OCI-LY1 (cell line): ENCODE measurements around the gene POLE.

Experiments used
- H2AFZ ChIP-seq: fragments of 200-600 bp; sonication (generic), shearing (Covaris generic); 2 replicates; pipeline ENCODE4 v1.6.0; 2014; ENCODE audit warnings: antibody characterized with exemption, mild to moderate bottlenecking, low read length
- H3F3A ChIP-seq: fragments of 200-600 bp; sonication (generic), shearing (Covaris generic); 2 replicates; pipeline ENCODE4 v1.6.0; 2014; ENCODE audit warnings: mild to moderate bottlenecking, antibody characterized with exemption, low read length, moderate library complexity; ENCODE audit not compliant: insufficient read depth
- H3K27ac ChIP-seq: fragments of 200-600 bp; sonication (generic); 2 replicates; pipeline ENCODE4 v1.5.1; 2014; ENCODE audit warnings: low read length, mixed run types, mild to moderate bottlenecking, low read depth; ENCODE audit not compliant: poor library complexity, severe bottlenecking
- H3K27me3 ChIP-seq: fragments of 200-600 bp; sonication (generic); 2 replicates; pipeline ENCODE4 v1.6.0; 2014; ENCODE audit warnings: antibody characterized with exemption, mild to moderate bottlenecking, low read length, moderate library complexity; ENCODE audit not compliant: insufficient read depth
- H3K36me3 ChIP-seq: fragments of 200-600 bp; sonication (generic); 2 replicates; pipeline ENCODE4 v1.6.1; 2014; ENCODE audit warnings: mild to moderate bottlenecking, antibody characterized with exemption, low read length, moderate library complexity, mixed read lengths; ENCODE audit not compliant: insufficient read depth
- H3K4me1 ChIP-seq: fragments of 200-600 bp; sonication (generic); 2 replicates; pipeline ENCODE4 v1.5.1; 2014; ENCODE audit warnings: mild to moderate bottlenecking, low read length, moderate library complexity; ENCODE audit not compliant: insufficient read depth, severe bottlenecking
- H3K4me2 ChIP-seq: fragments of 200-600 bp; sonication (generic), shearing (Covaris generic); 2 replicates; pipeline ENCODE4 v1.6.1; 2014; ENCODE audit warnings: low read length
- H3K4me3 ChIP-seq: fragments of 200-600 bp; sonication (generic); 2 replicates; pipeline ENCODE4 v1.5.1; 2014; ENCODE audit warnings: low read length, low read depth, mild to moderate bottlenecking, mixed read lengths; ENCODE audit not compliant: poor library complexity, severe bottlenecking
- H3K79me2 ChIP-seq: fragments of 200-600 bp; shearing (Covaris generic); 2 replicates; pipeline ENCODE4 v1.6.1; 2016; ENCODE audit warnings: mixed run types, low read length, mixed read lengths; ENCODE audit not compliant: insufficient read depth
- H3K9ac ChIP-seq: fragments of 200-600 bp; sonication (generic), shearing (Covaris generic); 2 replicates; pipeline ENCODE4 v1.6.1; 2014; ENCODE audit warnings: mild to moderate bottlenecking, low read length, mixed read lengths
- H3K9me2 ChIP-seq: fragments of 200-600 bp; sonication (generic), shearing (Covaris generic); 2 replicates; pipeline ENCODE4 v1.6.1; 2014; ENCODE audit warnings: low read depth, mild to moderate bottlenecking, low read length, mixed read lengths
- H3K9me3 ChIP-seq: fragments of 200-600 bp; shearing (Covaris generic); 2 replicates; pipeline ENCODE4 v1.6.1; 2014; ENCODE audit warnings: low read length, mixed read lengths
- H4K20me1 ChIP-seq: fragments of 200-600 bp; sonication (generic), shearing (Covaris generic); 2 replicates; pipeline ENCODE4 v1.6.0; 2016; ENCODE audit warnings: mild to moderate bottlenecking, low read length; ENCODE audit not compliant: insufficient read depth
- CTCF ChIP-seq: fragments of 200-600 bp; sonication (generic), shearing (Covaris generic); IDR thresholded peaks from 2 replicates; pipeline ENCODE4 v1.5.1; 2017; ENCODE audit warnings: mild to moderate bottlenecking, antibody characterized with exemption, low read length, moderate library complexity, mixed read lengths
- EZH2 ChIP-seq: fragments of 200-600 bp; sonication (generic), shearing (Covaris generic); IDR thresholded peaks from 2 replicates; pipeline ENCODE4 v1.8.0; 2017; ENCODE audit warnings: borderline replicate concordance, mixed run types, mild to moderate bottlenecking, antibody characterized with exemption, low read length, moderate library complexity, mixed read lengths

Gene POLE

GRCh38 chr12:132633398-132633797 is 53.7 kb downstream of the POLE start:
- Histone ChIP-seq H3F3A (no peaks in the 10 kb centered on the region), H3K9me2 (no peaks in the 10 kb centered on the region), H3K27me3 (no peaks in the 10 kb centered on the region), H3K79me2 (no peaks in the 10 kb centered on the region), H3K4me3 (no peak overlapping the region), H3K4me1 (no peaks in the 10 kb centered on the region), H3K9ac (no peak overlapping the region), H3K4me2 (no peak overlapping the region), H2AFZ (no peak overlapping the region), H3K27ac (no peak overlapping the region), H3K9me3 (no peaks in the 10 kb centered on the region), H4K20me1 (no peaks in the 10 kb centered on the region), H3K36me3 (peaks cover 100% of the 10 kb centered on the region)
- TF ChIP-seq CTCF (no peak), EZH2 (no peak)

GRCh38 chr12:132632521-132633228 is 54.5 kb downstream of the POLE start:
- Histone ChIP-seq H3K9me2 (no peaks in the 10 kb centered on the region), H3K27me3 (no peaks in the 10 kb centered on the region), H3K4me2 (no peak overlapping the region), H3K9ac (no peak overlapping the region), H3K9me3 (no peaks in the 10 kb centered on the region), H2AFZ (no peak overlapping the region), H3K4me3 (no peak overlapping the region), H4K20me1 (no peaks in the 10 kb centered on the region), H3K4me1 (no peaks in the 10 kb centered on the region), H3K79me2 (no peaks in the 10 kb centered on the region), H3K27ac (no peak overlapping the region), H3F3A (no peaks in the 10 kb centered on the region), H3K36me3 (peaks cover 95% of the 10 kb centered on the region)
- TF ChIP-seq CTCF (no peak), EZH2 (no peak)

GRCh38 chr12:132631666-132632065 is 55.5 kb downstream of the POLE start:
- no peak overlapping the region for H3K27ac ChIP-seq
- no peak for TF ChIP-seq EZH2
- H3K9me3 ChIP-seq: no peaks in the 10 kb centered on the region
- H3K79me2 ChIP-seq: no peaks in the 10 kb centered on the region
- H3K4me1 ChIP-seq: no peaks in the 10 kb centered on the region
- H4K20me1 ChIP-seq: no peaks in the 10 kb centered on the region
- no peak overlapping the region for H3K4me2 ChIP-seq
- no peak overlapping the region for H2AFZ ChIP-seq
- no peak overlapping the region for H3K4me3 ChIP-seq
- H3K9ac ChIP-seq: no peak overlapping the region
- no peaks in the 10 kb centered on the region for H3F3A ChIP-seq
- no peaks in the 10 kb centered on the region for H3K9me2 ChIP-seq
- H3K36me3 ChIP-seq: peaks cover 88% of the 10 kb centered on the region
- H3K27me3 ChIP-seq: no peaks in the 10 kb centered on the region

DNA sequence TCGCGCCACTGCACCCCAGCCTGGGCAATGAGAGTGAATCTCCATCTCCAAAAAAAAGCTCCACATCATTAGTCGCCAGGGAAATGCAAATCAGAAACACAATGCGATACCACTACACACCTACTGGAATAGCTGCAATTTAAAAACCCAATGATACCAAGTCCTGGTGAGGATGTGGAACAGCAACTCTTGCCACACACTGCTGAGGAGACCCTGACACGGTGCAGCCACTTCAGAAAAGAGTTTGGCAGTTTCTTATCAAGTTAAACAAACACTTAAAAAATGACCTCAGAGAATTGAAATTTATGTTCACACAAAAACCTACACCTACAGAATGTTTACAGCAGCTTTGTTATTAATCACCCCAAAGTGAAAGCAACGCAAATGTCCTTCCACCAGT is 56.5 kb downstream of the POLE start:
- H3K36me3 ChIP-seq: peaks cover 88% of the 10 kb centered on the region
- no peaks in the 10 kb centered on the region for H3K79me2 ChIP-seq
- H3K4me2 ChIP-seq: no peak overlapping the region
- H3K27ac ChIP-seq: no peak overlapping the region
- TF ChIP-seq EZH2 (no peak), CTCF (no peak)
- no peaks in the 10 kb centered on the region for H3K9me3 ChIP-seq
- no peaks in the 10 kb centered on the region for H3K4me1 ChIP-seq
- H3F3A ChIP-seq: no peaks in the 10 kb centered on the region
- H3K9me2 ChIP-seq: no peaks in the 10 kb centered on the region
- no peaks in the 10 kb centered on the region for H4K20me1 ChIP-seq
- no peak overlapping the region for H2AFZ ChIP-seq
- H3K9ac ChIP-seq: no peak overlapping the region
- no peaks in the 10 kb centered on the region for H3K27me3 ChIP-seq
- H3K4me3 ChIP-seq: no peak overlapping the region
